NB4 (cell line): ENCODE results near the gene BICDL1.

Source experiments
- DNase-seq: peaks from one replicate; pipeline ENCODE4 v3.0.0; 2010; ENCODE audit warnings: low read depth
- H3K4me3 ChIP-seq: one replicate; pipeline ENCODE4 v1.5.1; 2011; ENCODE audit warnings: mild to moderate bottlenecking, low read depth, low read length, moderate library complexity
- CTCF ChIP-seq: IDR thresholded peaks from one replicate; pipeline ENCODE4 v1.5.1; 2012; ENCODE audit warnings: low read depth, low read length
- MAX ChIP-seq: IDR thresholded peaks from 2 replicates; pipeline ENCODE4 v1.6.1; 2011; ENCODE audit warnings: low read depth, low read length
- MYC ChIP-seq: IDR thresholded peaks from 2 replicates; pipeline ENCODE4 v1.6.1; 2011; ENCODE audit warnings: low read depth, low read length
- POLR2A ChIP-seq: IDR thresholded peaks from 2 replicates; pipeline ENCODE4 v1.6.1; 2011; ENCODE audit warnings: mild to moderate bottlenecking; ENCODE audit not compliant: insufficient read length; ENCODE audit errors: extremely low read depth

BICDL1 gene

GRCh38 chr12:120054293-120054692 lies 65.3 kb downstream of the BICDL1 start:
- no peak overlapping the region for H3K4me3 ChIP-seq
- no peak for TF ChIP-seq MAX
- no peak for TF ChIP-seq CTCF
- TF ChIP-seq MYC = no peak
- DNase-seq = no peak

- no peak for DNase-seq
- TF ChIP-seq POLR2A = no peak
- no peak for TF ChIP-seq CTCF
- TF ChIP-seq MYC = no peak
- no peak overlapping the region for H3K4me3 ChIP-seq
These were observed 66.4 kb downstream of the BICDL1 start for GRCh38 chr12:120055231-120056000.

- no peak for TF ChIP-seq CTCF
- no peak for TF ChIP-seq POLR2A
- no peak for TF ChIP-seq MYC
- H3K4me3 ChIP-seq = no peak overlapping the region
- no peak for DNase-seq
These were observed 67.7 kb downstream of the BICDL1 start for GRCh38 chr12:120056739-120057138.

GRCh38 chr12:120060196-120060595 lies 71.2 kb downstream of the BICDL1 start:
- no peak for DNase-seq
- no peak overlapping the region for H3K4me3 ChIP-seq
- TF ChIP-seq POLR2A = no peak
- no peak for TF ChIP-seq CTCF
- TF ChIP-seq MYC = no peak
- TF ChIP-seq MAX = no peak

GRCh38 chr12:120060717-120061116 lies 71.7 kb downstream of the BICDL1 start:
- TF ChIP-seq POLR2A (no peak), MYC (no peak), MAX (no peak), CTCF (no peak)
- no peak overlapping the region for H3K4me3 ChIP-seq
- no peak for DNase-seq
